HG02642 (cell line): ENCODE data around the gene ANKRD6.
"Not testable (repeated sequence)": the region's sequence is repeated elsewhere in the genome, so short reads cannot be mapped to it uniquely, and the experiment has no call there.

Source experiments
- ATAC-seq: cut with Tn5 transposase; IDR thresholded peaks from one replicate; pipeline ENCODE4 v1.9.1; 2021; ENCODE audit warnings: mild to moderate bottlenecking; ENCODE audit not compliant: unreplicated experiment, poor library complexity

The ANKRD6 gene

GRCh38 chr6:89589297-89590025 is 156.5 kb downstream of the ANKRD6 start:
- ATAC-seq, result no peak

- ATAC-seq, result no peak
These were observed 157.2 kb downstream of the ANKRD6 start for GRCh38 chr6:89590133-89590532.

- ATAC-seq, result no peak
These were observed 158.8 kb downstream of the ANKRD6 start for GRCh38 chr6:89591745-89592144.

- ATAC-seq, result peak; percentile 90
These were observed 163.1 kb downstream of the ANKRD6 start for GRCh38 chr6:89596056-89596455.

GRCh38 chr6:89596484-89596883 is 163.5 kb downstream of the ANKRD6 start:
- ATAC-seq, result no peak

- ATAC-seq, result no peak
These were observed 164.4 kb downstream of the ANKRD6 start for GRCh38 chr6:89597372-89597771.

- ATAC-seq, result no peak
These were observed 165.0 kb downstream of the ANKRD6 start for GRCh38 chr6:89597988-89598387.

GRCh38 chr6:89599727-89600126 is 166.8 kb downstream of the ANKRD6 start:
- ATAC-seq, result no peak

- ATAC-seq, result no peak
These were observed 169.2 kb downstream of the ANKRD6 start for GRCh38 chr6:89602166-89602565.

- ATAC-seq, result no peak
These were observed 171.7 kb downstream of the ANKRD6 start for GRCh38 chr6:89604653-89605052.

GRCh38 chr6:89605861-89606260 is 172.9 kb downstream of the ANKRD6 start:
- ATAC-seq, result no peak

GRCh38 chr6:89610149-89610642 is 177.2 kb downstream of the ANKRD6 start:
- peak; percentile 78 for ATAC-seq

- ATAC-seq, result no peak
These were observed 178.7 kb downstream of the ANKRD6 start for GRCh38 chr6:89611666-89612065.

- no peak for ATAC-seq
These were observed 179.2 kb downstream of the ANKRD6 start for GRCh38 chr6:89612121-89612520.

- ATAC-seq, result no peak
These were observed 180.8 kb downstream of the ANKRD6 start for GRCh38 chr6:89613790-89614189.

- no peak for ATAC-seq
These were observed 182.9 kb downstream of the ANKRD6 start for GRCh38 chr6:89615882-89616281.

- no peak for ATAC-seq
These were observed 183.6 kb downstream of the ANKRD6 start for GRCh38 chr6:89616531-89616930.

GRCh38 chr6:89618026-89618425 is 185.1 kb downstream of the ANKRD6 start:
- no peak for ATAC-seq

- no peak for ATAC-seq
These were observed 186.6 kb downstream of the ANKRD6 start for GRCh38 chr6:89619567-89619966.

GRCh38 chr6:89623749-89624148 is 190.8 kb downstream of the ANKRD6 start:
- ATAC-seq, result no peak

GRCh38 chr6:89630488-89630887 is 197.5 kb downstream of the ANKRD6 start:
- ATAC-seq, result no peak

- ATAC-seq, result not testable (repeated sequence)
These were observed 203.5 kb downstream of the ANKRD6 start for GRCh38 chr6:89636412-89636811.
